Chondrocyte (in vitro differentiated cells): ENCODE data around the gene EEIG1. TPM values are rescaled to one million over a fixed set of nuclear protein-coding genes. Genes with fewer than 3 reads are reported as not detected.

Source experiments
- DNase-seq: peaks from one replicate; pipeline ENCODE4 v3.0.0; 2021; ENCODE audit warnings: mixed read lengths, low spot score
- H3K27ac Mint-ChIP-seq: one replicate; pipeline ENCODE4 v1.8.0; 2021; ENCODE audit warnings: mild to moderate bottlenecking, moderate library complexity, mixed read lengths; ENCODE audit not compliant: unreplicated experiment
- H3K27me3 Mint-ChIP-seq: 2 replicates; pipeline ENCODE4 v1.8.0; 2021; ENCODE audit warnings: low read depth, mixed read lengths
- H3K36me3 Mint-ChIP-seq: 2 replicates; pipeline ENCODE4 v1.8.0; 2021; ENCODE audit warnings: low read depth, mixed read lengths
- H3K4me1 Mint-ChIP-seq: 2 replicates; pipeline ENCODE4 v1.8.0; 2021; ENCODE audit warnings: low read depth, mild to moderate bottlenecking, mixed read lengths
- H3K4me3 Mint-ChIP-seq: one replicate; pipeline ENCODE4 v1.8.0; 2021; ENCODE audit warnings: mild to moderate bottlenecking, moderate library complexity, mixed read lengths; ENCODE audit not compliant: unreplicated experiment
- H3K9me3 Mint-ChIP-seq: 2 replicates; pipeline ENCODE4 v1.8.0; 2021; ENCODE audit warnings: low read depth, mixed read lengths
- total RNA-seq: library from RNA; stranded (reverse); gene quantifications from 3 replicates; pipeline ENCODE4 v1.2.1, GENCODE V29; 2021
- TF ChIP-seq, protein P1 (sequence below): fragments of 200-600 bp; sonication (generic); IDR thresholded peaks from 2 replicates; pipeline ENCODE4 v1.5.0; 2021; ENCODE audit warnings: antibody characterized with exemption, mild to moderate bottlenecking, moderate library complexity

Gene EEIG1
- total RNA-seq, 1 donor from 2014 or later, result 63.0 TPM

DNA sequence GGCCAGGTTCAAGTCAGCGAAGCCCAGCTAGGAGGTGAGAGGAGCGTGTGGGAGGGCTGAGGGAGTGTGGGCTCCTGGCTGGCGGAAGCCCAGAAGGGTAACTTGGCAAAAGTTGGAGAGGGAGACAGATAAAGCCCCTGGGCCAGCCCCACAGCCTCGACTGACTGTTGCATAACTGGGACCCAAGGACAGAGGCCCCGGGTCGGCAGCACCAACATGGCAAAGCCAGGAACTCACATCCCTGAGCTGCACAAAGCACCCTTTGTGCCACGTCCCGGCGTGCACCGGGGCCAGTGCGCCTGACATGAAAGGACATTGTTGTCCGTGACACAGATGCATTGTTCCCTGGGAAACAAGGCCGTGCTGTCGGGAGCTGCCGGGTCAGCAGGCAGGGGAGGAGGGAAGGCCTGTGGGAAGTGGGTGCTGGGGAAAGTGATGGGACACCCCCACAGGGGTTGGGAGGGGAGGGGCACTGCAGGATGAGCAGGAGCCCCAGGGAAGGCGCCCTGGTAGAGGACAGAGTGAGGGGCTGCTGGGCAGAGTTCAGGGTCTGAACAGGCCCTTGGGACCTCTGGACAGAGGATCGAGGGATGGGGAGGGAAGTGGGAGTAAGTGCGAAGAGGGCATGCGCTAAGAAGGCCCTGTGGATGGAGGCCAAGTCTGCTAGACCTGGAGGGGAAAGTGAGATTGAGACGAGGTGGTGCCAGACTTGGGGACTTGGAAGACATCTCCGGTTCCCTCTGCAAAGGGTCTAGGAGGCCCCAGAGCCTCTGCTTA is 30.1 kb downstream of the EEIG1 start:
- H3K27ac Mint-ChIP-seq, result no peak overlapping the region
- H3K9me3 Mint-ChIP-seq, result no peaks in the 10 kb centered on the region
- TF ChIP-seq, protein P1, sequence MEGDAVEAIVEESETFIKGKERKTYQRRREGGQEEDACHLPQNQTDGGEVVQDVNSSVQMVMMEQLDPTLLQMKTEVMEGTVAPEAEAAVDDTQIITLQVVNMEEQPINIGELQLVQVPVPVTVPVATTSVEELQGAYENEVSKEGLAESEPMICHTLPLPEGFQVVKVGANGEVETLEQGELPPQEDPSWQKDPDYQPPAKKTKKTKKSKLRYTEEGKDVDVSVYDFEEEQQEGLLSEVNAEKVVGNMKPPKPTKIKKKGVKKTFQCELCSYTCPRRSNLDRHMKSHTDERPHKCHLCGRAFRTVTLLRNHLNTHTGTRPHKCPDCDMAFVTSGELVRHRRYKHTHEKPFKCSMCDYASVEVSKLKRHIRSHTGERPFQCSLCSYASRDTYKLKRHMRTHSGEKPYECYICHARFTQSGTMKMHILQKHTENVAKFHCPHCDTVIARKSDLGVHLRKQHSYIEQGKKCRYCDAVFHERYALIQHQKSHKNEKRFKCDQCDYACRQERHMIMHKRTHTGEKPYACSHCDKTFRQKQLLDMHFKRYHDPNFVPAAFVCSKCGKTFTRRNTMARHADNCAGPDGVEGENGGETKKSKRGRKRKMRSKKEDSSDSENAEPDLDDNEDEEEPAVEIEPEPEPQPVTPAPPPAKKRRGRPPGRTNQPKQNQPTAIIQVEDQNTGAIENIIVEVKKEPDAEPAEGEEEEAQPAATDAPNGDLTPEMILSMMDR, result no peak

DNA sequence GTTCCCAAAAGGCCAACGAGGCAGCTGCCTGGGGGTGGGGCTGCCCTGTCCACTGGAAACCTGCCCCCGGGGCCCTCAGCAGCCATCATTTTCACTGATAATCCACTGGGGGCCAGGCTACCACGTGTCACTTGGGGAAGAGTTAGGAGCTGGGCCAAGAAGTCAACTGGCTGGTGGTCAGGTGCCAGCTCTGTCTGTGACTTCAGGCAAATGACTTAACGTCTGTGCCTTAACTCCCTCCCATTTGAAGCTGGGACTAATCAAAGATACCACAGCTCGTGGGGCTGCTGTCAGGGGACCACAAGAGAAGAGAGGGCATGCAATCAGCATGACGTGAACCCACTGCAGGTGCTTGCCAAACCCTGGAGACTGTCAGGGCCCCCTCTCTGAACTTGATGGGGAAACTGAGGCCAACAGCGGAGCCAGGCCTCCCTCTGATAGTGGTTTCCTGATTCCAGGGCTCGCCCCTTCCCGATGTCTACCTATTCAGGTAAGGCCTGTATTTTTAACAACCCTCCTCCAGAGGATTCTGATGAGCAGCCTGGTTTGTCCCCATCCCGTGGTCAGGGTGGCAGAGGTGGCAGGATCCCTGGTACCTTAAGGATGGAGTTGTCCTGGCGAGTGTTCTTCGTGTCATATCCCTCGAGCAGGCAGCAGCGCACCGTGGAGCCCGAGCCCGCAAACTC is 30.8 kb downstream of the EEIG1 start:
- Mint-ChIP-seq H3K36me3 (peaks cover 4% of the 10 kb centered on the region), H3K9me3 (no peaks in the 10 kb centered on the region), H3K27ac (peak overlapping the region; percentile 51), H3K4me1 (peaks cover 30% of the 10 kb centered on the region), H3K4me3 (no peak overlapping the region), H3K27me3 (no peaks in the 10 kb centered on the region)
- DNase-seq, result no peak
- TF ChIP-seq, protein P1, result no peak

More for the DNA sequence above, 30.1 kb downstream of the EEIG1 start:
- no peak for DNase-seq
- peaks cover 37% of the 10 kb centered on the region for H3K4me1 Mint-ChIP-seq
- H3K27me3 Mint-ChIP-seq, result no peaks in the 10 kb centered on the region
- H3K36me3 Mint-ChIP-seq, result peaks cover 3% of the 10 kb centered on the region
- no peak overlapping the region for H3K4me3 Mint-ChIP-seq

DNA sequence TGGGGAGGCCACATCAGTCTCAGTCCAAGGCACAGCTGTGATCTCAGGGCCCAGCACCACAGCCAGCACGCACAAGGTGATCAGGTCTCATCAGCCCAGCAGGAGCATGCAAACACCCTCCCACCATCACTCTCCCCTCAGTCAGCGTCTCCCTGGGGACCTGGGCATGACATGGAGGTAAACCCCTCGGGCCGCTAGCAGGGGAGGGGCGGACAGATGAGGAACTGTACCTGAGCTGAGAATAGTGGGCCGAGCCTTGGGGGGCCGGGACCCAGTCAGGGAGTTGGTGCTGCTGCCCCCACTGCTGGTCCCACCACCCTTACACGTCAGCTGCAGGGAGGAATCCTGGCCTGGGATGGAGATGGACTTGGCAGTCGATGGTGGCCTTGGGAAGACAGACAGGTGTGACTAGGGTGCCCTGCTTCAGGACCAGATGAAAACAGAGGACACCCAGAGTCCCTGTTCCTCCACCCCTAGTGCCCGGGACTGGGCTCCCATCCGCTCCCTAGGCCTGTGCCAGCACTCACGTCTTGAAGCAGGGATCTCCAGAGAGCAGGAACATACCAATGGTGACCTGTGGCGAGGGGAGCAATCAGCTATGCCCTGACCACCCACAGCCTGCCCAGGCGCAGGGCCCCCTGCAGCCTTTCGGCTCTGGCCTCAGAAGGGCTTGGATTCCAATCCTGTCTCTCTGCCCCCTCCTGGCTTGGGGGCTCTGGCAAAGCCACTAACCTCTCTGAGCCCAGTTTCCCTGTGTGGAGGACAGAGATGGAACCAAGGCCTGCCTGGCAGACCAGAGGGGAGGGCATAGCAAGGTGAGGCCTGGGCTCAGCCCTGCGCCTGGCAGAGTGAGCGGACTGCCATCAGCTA is 32.7 kb downstream of the EEIG1 start:
- H3K27me3 Mint-ChIP-seq, result no peaks in the 10 kb centered on the region
- H3K36me3 Mint-ChIP-seq, result peaks cover 11% of the 10 kb centered on the region
- peaks cover 28% of the 10 kb centered on the region for H3K4me1 Mint-ChIP-seq
- no peak overlapping the region for H3K4me3 Mint-ChIP-seq
- TF ChIP-seq, protein P1, result no peak
- H3K27ac Mint-ChIP-seq, result no peak overlapping the region
- no peak for DNase-seq
- no peaks in the 10 kb centered on the region for H3K9me3 Mint-ChIP-seq

DNA sequence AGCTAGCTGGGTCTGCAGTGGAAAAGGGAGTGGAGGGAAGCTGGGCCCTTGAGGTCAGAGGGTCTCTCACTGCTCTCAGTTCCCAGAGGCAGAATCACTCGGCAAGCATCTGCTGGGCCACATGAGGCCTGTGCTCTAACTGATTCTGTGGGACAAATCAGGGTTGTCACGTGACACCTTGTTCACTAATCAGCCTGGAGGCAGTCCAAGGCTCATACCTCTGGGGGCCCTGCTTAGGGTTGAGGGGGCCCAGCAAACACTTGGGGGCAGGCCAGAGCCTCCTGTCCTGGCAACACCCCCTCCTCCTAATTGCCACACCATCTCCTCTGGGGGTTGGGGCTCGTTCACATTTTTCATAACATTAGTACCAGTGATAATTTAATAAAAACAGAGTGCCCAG is 34.1 kb downstream of the EEIG1 start:
- Mint-ChIP-seq H3K36me3 (peaks cover 18% of the 10 kb centered on the region), H3K4me1 (peaks cover 25% of the 10 kb centered on the region), H3K9me3 (no peaks in the 10 kb centered on the region), H3K4me3 (no peak overlapping the region), H3K27ac (no peak overlapping the region), H3K27me3 (no peaks in the 10 kb centered on the region)
- TF ChIP-seq, protein P1, result no peak
- DNase-seq, result no peak

DNA sequence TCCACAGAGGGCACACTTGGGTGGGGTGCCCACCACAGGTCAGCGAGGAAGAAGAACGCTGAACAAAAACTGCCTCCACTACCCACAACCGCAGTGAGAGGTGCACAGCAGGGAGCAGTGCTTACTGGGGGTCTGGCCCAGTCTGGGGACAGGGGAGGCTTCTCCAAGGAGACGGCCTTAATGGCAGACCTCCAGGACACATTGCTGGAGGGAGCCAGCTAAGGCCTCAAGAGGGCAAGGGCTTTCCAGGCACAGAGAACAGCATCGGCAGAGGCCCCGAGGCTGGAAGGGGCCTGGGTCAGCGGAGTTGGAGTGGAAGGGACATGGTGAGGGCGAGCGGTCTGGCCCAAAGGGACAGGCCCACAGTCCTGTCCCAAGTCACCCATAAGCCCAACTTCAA is 34.8 kb downstream of the EEIG1 start:
- no peak overlapping the region for H3K4me3 Mint-ChIP-seq
- no peaks in the 10 kb centered on the region for H3K27me3 Mint-ChIP-seq
- H3K4me1 Mint-ChIP-seq, result peaks cover 21% of the 10 kb centered on the region
- TF ChIP-seq, protein P1, result no peak
- H3K9me3 Mint-ChIP-seq, result no peaks in the 10 kb centered on the region
- peaks cover 18% of the 10 kb centered on the region for H3K36me3 Mint-ChIP-seq
- no peak overlapping the region for H3K27ac Mint-ChIP-seq
- no peak for DNase-seq
